ENCODE measurements around the gene SMS. TPM values are rescaled to one million over a fixed set of nuclear protein-coding genes. Genes with fewer than 3 reads are reported as not detected.

SMS gene
- total and polyA plus RNA-seq, 11 donors = 24.0 to 109 (median 50.2) TPM

DNA sequence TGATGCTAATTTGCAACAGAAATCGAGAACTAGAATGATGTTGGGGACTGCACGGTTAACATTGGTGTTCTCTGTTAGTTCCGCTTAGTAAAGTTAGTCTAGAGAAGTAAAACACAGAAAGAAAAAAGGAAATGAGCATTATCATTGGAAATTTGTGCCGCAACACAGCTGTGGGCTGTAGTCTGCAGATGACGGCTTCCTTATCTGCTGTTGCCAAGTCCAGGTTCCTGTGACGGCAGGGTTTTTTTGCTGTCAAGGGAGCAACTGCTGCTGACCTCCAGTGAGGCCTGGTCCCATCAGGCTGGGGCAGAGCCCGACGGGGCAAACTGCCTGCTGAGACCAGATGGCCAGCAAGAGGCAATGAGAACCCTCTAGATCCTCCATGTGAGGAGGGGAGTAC is 52.8 kb downstream of the SMS start:
- TF ChIP-seq POLR2A (IDR thresholded peaks at IDR 0.05) = no peak
- TF ChIP-seq, protein P1, sequence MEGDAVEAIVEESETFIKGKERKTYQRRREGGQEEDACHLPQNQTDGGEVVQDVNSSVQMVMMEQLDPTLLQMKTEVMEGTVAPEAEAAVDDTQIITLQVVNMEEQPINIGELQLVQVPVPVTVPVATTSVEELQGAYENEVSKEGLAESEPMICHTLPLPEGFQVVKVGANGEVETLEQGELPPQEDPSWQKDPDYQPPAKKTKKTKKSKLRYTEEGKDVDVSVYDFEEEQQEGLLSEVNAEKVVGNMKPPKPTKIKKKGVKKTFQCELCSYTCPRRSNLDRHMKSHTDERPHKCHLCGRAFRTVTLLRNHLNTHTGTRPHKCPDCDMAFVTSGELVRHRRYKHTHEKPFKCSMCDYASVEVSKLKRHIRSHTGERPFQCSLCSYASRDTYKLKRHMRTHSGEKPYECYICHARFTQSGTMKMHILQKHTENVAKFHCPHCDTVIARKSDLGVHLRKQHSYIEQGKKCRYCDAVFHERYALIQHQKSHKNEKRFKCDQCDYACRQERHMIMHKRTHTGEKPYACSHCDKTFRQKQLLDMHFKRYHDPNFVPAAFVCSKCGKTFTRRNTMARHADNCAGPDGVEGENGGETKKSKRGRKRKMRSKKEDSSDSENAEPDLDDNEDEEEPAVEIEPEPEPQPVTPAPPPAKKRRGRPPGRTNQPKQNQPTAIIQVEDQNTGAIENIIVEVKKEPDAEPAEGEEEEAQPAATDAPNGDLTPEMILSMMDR (IDR thresholded peaks at IDR 0.05) = no peak
- no peaks in the 10 kb centered on the region for H3K27me3 ChIP-seq
- ATAC-seq (peak in 3 of 4 donors; percentile 52 to 74 (median 66)), DNase-seq (peak in 4 of 5 donors; percentile 11 to 43 (median 30))
- intact Hi-C loops (cut with DNase I) = no loop called here
- no peak overlapping the region for H3K4me3 ChIP-seq
- H3K9me3 ChIP-seq = no peaks in the 10 kb centered on the region
- H3K27ac ChIP-seq = peak overlapping the region in 3 of 12 donors; percentile 48 to 78 (median 49)
- peaks cover 0 to 27% (median 4%) of the 10 kb centered on the region in 9 donors for H3K36me3 ChIP-seq
- peaks cover 0 to 8% (median 0%) of the 10 kb centered on the region in 12 donors for H3K4me1 ChIP-seq
- WGBS, 4 donors = 67 to 75% (median 72%) methylated on average over 8 of the region's 8 CpGs

DNA sequence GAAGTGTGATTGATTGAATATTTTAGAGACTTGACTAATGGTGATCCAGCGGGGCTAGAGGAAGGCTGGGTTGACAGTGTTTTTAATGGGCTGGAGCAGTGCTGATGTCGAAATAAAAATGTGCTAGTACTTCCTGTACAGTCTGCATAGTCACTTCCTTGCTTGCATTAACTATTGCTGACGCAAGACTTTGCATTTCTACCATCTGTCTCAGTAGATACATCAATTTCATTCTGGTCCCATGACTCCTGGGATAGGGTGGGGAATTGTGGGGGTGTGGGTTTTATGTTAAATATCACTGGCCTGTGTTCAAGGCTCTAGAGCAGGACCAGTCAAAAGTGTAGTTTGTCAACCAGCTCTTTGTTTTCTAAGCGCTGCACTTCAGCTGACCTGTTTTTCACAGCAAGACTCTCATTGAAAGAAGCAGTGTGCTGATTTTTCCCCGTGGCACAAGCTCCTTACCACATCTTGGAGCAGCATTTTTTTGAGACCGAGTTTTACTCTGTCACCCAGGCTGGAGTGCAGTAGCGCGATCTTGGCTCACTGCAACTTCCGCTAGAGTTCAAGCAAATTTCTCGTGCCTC is 56.5 kb downstream of the SMS start:
- H3K9me3 ChIP-seq = no peaks in the 10 kb centered on the region
- H3K4me3 ChIP-seq = no peak overlapping the region
- WGBS, 4 donors = 72 to 87% (median 81%) methylated on average over 10 of the region's 10 CpGs
- TF ChIP-seq, protein P1 (IDR thresholded peaks at IDR 0.05) = no peak
- no peak for TF ChIP-seq POLR2A (IDR thresholded peaks at IDR 0.05)
- DNase-seq (no peak), ATAC-seq (peak; percentile 34 to 73 (median 52))
- intact Hi-C loops (cut with DNase I) = no loop called here
- peaks cover 0 to 8% (median 3%) of the 10 kb centered on the region in 9 donors for H3K36me3 ChIP-seq
- H3K27ac ChIP-seq = peak overlapping the region in 1 of 12 donors; percentile 53
- H3K27me3 ChIP-seq = no peaks in the 10 kb centered on the region
- peaks cover 0 to 8% (median 0%) of the 10 kb centered on the region in 12 donors for H3K4me1 ChIP-seq

DNA sequence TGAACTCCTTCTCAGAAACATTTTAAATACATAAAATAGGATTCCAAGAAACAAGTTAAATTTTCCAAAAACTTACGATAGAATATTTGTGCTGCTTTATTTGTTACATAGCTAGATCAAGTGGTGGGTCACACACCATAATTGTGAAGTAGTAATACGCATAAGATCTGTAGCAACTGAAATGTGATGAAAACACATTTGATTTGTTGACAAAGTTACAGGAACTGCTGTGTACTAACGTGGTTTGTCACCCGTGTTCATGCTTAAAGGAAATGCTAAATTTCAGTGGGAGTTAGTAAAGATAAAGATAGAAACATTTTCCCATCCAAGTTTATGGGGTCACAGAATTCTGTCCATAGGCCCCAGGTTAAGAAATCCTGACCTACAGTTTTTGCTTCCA is 57.5 kb downstream of the SMS start:
- intact Hi-C loops (cut with DNase I) = no loop called here
- ATAC-seq = no peak
- 63 to 76% (median 65%) methylated on average over 4 of the region's 4 CpGs for WGBS, 4 donors

DNA sequence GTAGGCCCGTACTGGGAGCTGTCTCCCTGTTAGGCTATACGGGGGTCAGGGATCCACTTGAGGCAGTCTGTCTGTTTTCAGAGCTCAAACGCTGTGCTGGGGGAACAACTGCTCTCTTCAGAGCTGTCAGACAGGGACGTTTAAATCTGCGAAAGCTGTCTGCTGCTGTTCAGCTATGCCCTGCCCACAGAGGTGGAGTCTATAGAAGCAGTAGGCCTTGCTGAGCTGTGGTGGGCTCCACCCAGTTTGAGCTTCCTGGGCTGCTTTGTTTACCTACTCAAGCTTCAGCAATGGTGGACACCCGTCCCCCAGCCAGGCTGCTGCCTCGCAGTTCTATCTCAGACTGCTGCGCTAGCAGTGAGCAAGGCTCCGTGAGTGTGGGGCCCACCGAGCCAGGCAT is 64.4 kb downstream of the SMS start:
- intact Hi-C loops (cut with DNase I) = no loop called here
- 81 to 92% (median 87%) methylated on average over 7 to 10 of the region's 10 CpGs for WGBS, 4 donors
- TF ChIP-seq, protein P1 (IDR thresholded peaks at IDR 0.05) = no peak
- no peak for TF ChIP-seq POLR2A (IDR thresholded peaks at IDR 0.05)
- Histone ChIP-seq H3K27me3 (no peaks in the 10 kb centered on the region), H3K4me3 (no peak overlapping the region), H3K4me1 (no peaks in the 10 kb centered on the region), H3K9me3 (peaks cover 0 to 10% (median 0%) of the 10 kb centered on the region in 12 donors), H3K36me3 (no peaks in the 10 kb centered on the region), H3K27ac (no peak overlapping the region)
- DNase-seq (no peak), ATAC-seq (no peak)

More for the DNA sequence above, 57.5 kb downstream of the SMS start:
- no peak for DNase-seq
- H3K27ac ChIP-seq = no peak overlapping the region
- H3K4me1 ChIP-seq = peaks cover 0 to 8% (median 0%) of the 10 kb centered on the region in 12 donors
- no peaks in the 10 kb centered on the region for H3K9me3 ChIP-seq
- H3K27me3 ChIP-seq = no peaks in the 10 kb centered on the region
- H3K4me3 ChIP-seq = no peak overlapping the region
- H3K36me3 ChIP-seq = peaks cover 0 to 3% (median 0%) of the 10 kb centered on the region in 9 donors
- TF ChIP-seq, protein P1 (IDR thresholded peaks at IDR 0.05) = no peak
- TF ChIP-seq POLR2A (IDR thresholded peaks at IDR 0.05) = no peak

Data from heart left ventricle (tissue), 16 donors.